Measurements from ENCODE around the gene GNAI3.
A peak's percentile ranks its signal among the peaks of the same experiment; 100 is the strongest.

The GNAI3 gene

GRCh38 chr1:109546311-109547109 is 1.9 kb upstream of the GNAI3 start:
- DNase-seq = peak; percentile 74 to 80

- no peak for DNase-seq
These were observed 723 bp upstream of the GNAI3 start for GRCh38 chr1:109547463-109548320.

- DNase-seq = no peak
These were observed 8.1 kb downstream of the GNAI3 start for GRCh38 chr1:109556563-109556962.

GRCh38 chr1:109557520-109557919 is 9.1 kb downstream of the GNAI3 start:
- no peak for DNase-seq

- DNase-seq = no peak
These were observed 11.6 kb downstream of the GNAI3 start for GRCh38 chr1:109559995-109560394.

GRCh38 chr1:109564194-109564878 is 15.9 kb downstream of the GNAI3 start:
- DNase-seq = no peak

GRCh38 chr1:109565241-109565640 is 16.8 kb downstream of the GNAI3 start:
- no peak for DNase-seq

- DNase-seq = no peak
These were observed 18.6 kb downstream of the GNAI3 start for GRCh38 chr1:109566982-109567381.

GRCh38 chr1:109567877-109568672 is 19.7 kb downstream of the GNAI3 start:
- no peak for DNase-seq

GRCh38 chr1:109569323-109569722 is 20.9 kb downstream of the GNAI3 start:
- no peak for DNase-seq

GRCh38 chr1:109570414-109570813 is 22.0 kb downstream of the GNAI3 start:
- DNase-seq = no peak

GRCh38 chr1:109573785-109574184 is 25.4 kb downstream of the GNAI3 start:
- DNase-seq = no peak

GRCh38 chr1:109578947-109579443 is 30.6 kb downstream of the GNAI3 start:
- DNase-seq = no peak

- no peak for DNase-seq
These were observed 31.1 kb downstream of the GNAI3 start for GRCh38 chr1:109579491-109579890.

- no peak for DNase-seq
These were observed 33.6 kb downstream of the GNAI3 start for GRCh38 chr1:109582021-109582420.

- no peak for DNase-seq
These were observed 36.4 kb downstream of the GNAI3 start for GRCh38 chr1:109584766-109585165.

- no peak for DNase-seq
These were observed 37.6 kb downstream of the GNAI3 start for GRCh38 chr1:109586055-109586454.

- no peak for DNase-seq
These were observed 40.8 kb downstream of the GNAI3 start for GRCh38 chr1:109589177-109589576.

- no peak for DNase-seq
These were observed 41.3 kb downstream of the GNAI3 start for GRCh38 chr1:109589679-109590078.

- no peak for DNase-seq
These were observed 44.5 kb downstream of the GNAI3 start for GRCh38 chr1:109592916-109593315.

- DNase-seq = no peak
These were observed 47.1 kb downstream of the GNAI3 start for GRCh38 chr1:109595531-109595930.

GRCh38 chr1:109598156-109598555 is 49.7 kb downstream of the GNAI3 start:
- DNase-seq = no peak

Data from NCI-H1930 (cell line).